ENCODE data around the gene SETD5.

Gene SETD5

DNA sequence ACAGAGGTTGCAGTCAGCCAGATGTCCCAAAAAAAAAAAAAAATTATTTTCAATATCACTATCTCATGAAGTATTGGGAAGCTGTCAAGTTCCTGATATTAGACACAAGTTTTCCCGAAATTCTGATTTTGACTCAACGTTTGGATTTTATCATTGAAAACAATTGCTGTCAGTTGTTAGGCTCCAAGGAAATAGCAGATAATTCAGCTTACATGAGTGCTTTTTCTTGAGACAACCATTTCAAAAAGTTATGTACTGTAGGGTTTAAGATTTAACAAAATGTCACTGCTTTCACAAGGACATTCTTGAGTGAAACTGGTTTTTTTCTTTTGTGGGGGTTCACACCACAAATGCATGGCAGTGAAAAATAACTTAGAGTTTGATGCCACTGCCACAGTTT is 9.3 kb upstream of the SETD5 start:
- TF ChIP-seq RARB (CRISPR knock-in tag; IDR thresholded peaks at IDR 0.05) (no peak), ZC3H10 (CRISPR knock-in tag; IDR thresholded peaks at IDR 0.05) (no peak), ESRRG (CRISPR knock-in tag; IDR thresholded peaks at IDR 0.05) (no peak), GLIS3 (CRISPR knock-in tag; IDR thresholded peaks at IDR 0.05) (no peak), CSDC2 (CRISPR knock-in tag; IDR thresholded peaks at IDR 0.05) (no peak), TOX (CRISPR knock-in tag; IDR thresholded peaks at IDR 0.05; ENCODE audit: borderline replicate concordance) (no peak), CSRNP3 (CRISPR knock-in tag; IDR thresholded peaks at IDR 0.05) (no peak), PATZ1 (CRISPR knock-in tag; IDR thresholded peaks at IDR 0.05; ENCODE audit: borderline replicate concordance) (no peak)
- TF ChIP-seq, protein P1, sequence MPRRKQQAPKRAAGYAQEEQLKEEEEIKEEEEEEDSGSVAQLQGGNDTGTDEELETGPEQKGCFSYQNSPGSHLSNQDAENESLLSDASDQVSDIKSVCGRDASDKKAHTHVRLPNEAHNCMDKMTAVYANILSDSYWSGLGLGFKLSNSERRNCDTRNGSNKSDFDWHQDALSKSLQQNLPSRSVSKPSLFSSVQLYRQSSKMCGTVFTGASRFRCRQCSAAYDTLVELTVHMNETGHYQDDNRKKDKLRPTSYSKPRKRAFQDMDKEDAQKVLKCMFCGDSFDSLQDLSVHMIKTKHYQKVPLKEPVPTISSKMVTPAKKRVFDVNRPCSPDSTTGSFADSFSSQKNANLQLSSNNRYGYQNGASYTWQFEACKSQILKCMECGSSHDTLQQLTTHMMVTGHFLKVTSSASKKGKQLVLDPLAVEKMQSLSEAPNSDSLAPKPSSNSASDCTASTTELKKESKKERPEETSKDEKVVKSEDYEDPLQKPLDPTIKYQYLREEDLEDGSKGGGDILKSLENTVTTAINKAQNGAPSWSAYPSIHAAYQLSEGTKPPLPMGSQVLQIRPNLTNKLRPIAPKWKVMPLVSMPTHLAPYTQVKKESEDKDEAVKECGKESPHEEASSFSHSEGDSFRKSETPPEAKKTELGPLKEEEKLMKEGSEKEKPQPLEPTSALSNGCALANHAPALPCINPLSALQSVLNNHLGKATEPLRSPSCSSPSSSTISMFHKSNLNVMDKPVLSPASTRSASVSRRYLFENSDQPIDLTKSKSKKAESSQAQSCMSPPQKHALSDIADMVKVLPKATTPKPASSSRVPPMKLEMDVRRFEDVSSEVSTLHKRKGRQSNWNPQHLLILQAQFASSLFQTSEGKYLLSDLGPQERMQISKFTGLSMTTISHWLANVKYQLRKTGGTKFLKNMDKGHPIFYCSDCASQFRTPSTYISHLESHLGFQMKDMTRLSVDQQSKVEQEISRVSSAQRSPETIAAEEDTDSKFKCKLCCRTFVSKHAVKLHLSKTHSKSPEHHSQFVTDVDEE (CRISPR knock-in tag; IDR thresholded peaks at IDR 0.05), result no peak
- ATAC-seq, result no peak

GRCh38 chr3:9388562-9389272 is 8.7 kb upstream of the SETD5 start:
- ATAC-seq, result no peak
- TF ChIP-seq ZFP3 (CRISPR knock-in tag; IDR thresholded peaks at IDR 0.05), result no peak
- no peak for TF ChIP-seq CSRNP3 (CRISPR knock-in tag; IDR thresholded peaks at IDR 0.05)
- TF ChIP-seq ZNF565 (CRISPR knock-in tag; conservative IDR thresholded peaks at IDR 0.05; ENCODE audit: low read depth), result no peak
- TF ChIP-seq, protein P1 (CRISPR knock-in tag; IDR thresholded peaks at IDR 0.05), result no peak
- no peak for TF ChIP-seq CSDC2 (CRISPR knock-in tag; IDR thresholded peaks at IDR 0.05)
- no peak for TF ChIP-seq BACH2 (CRISPR knock-in tag; IDR thresholded peaks at IDR 0.05; ENCODE audit: borderline replicate concordance)
- no peak for TF ChIP-seq PPARA (CRISPR knock-in tag; IDR thresholded peaks at IDR 0.05; ENCODE audit: borderline replicate concordance)
- no peak for TF ChIP-seq ISL1 (CRISPR knock-in tag; IDR thresholded peaks at IDR 0.05)
- TF ChIP-seq TCF4 (CRISPR knock-in tag; IDR thresholded peaks at IDR 0.05; ENCODE audit: borderline replicate concordance), result no peak

GRCh38 chr3:9390265-9390888 is 7.0 kb upstream of the SETD5 start:
- no peak for ATAC-seq
- TF ChIP-seq ARNTL (CRISPR knock-in tag; IDR thresholded peaks at IDR 0.05; ENCODE audit: borderline replicate concordance, low read depth), result no peak
- TF ChIP-seq OSR1 (CRISPR knock-in tag; IDR thresholded peaks at IDR 0.05), result no peak
- TF ChIP-seq ISL1 (CRISPR knock-in tag; IDR thresholded peaks at IDR 0.05), result no peak
- no peak for TF ChIP-seq CSRNP3 (CRISPR knock-in tag; IDR thresholded peaks at IDR 0.05)
- no peak for TF ChIP-seq GLIS3 (CRISPR knock-in tag; IDR thresholded peaks at IDR 0.05)
- TF ChIP-seq BACH2 (CRISPR knock-in tag; IDR thresholded peaks at IDR 0.05; ENCODE audit: borderline replicate concordance), result no peak
- TF ChIP-seq TCF4 (CRISPR knock-in tag; IDR thresholded peaks at IDR 0.05; ENCODE audit: borderline replicate concordance), result no peak
- no peak for TF ChIP-seq CSDC2 (CRISPR knock-in tag; IDR thresholded peaks at IDR 0.05)
- TF ChIP-seq ZC3H10 (CRISPR knock-in tag; IDR thresholded peaks at IDR 0.05), result no peak
- no peak for TF ChIP-seq TOX (CRISPR knock-in tag; IDR thresholded peaks at IDR 0.05; ENCODE audit: borderline replicate concordance)
- no peak for TF ChIP-seq RARB (CRISPR knock-in tag; IDR thresholded peaks at IDR 0.05)
